ENCODE data around the gene CCNA2. TPM values are rescaled to one million over a fixed set of nuclear protein-coding genes. Genes with fewer than 3 reads are reported as not detected.

CCNA2 gene
- 24.7 and 115 TPM in 2 replicates for total RNA-seq

GRCh38 chr4:121823505-121824170, at the start of gene CCNA2:
Gene CCNA2, minus strand, starts transcription at chr4:121823883. Its CDS starts 255 bp downstream, at chr4:121823628.
- peak; percentile 98 for DNase-seq

GRCh38 chr4:121869841-121870822, 46.4 kb upstream of the CCNA2 start, which contains the start of gene BBS7:
Gene BBS7, minus strand, starts transcription at chr4:121870474. Its CDS starts 161 bp downstream, at chr4:121870313.
- peak; percentile 98 for DNase-seq

DNA sequence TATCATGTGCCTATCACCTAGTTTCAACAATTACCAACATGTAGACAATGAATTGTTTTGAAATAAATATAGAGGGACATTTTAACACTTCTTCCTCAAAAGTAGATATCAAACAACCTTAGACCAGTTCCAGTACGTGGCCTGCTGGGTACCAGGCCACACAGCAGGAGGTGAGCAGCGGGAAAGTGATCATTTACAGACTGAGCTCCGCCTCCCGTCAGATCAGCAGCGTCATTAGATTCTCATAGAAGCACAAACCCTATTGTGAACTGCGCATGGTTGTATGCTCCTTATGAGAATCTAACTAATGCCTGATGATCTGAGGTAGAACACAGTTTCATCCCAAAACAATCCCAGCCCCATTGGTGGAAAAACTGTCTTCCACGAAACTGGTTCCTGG, 40.1 kb upstream of the CCNA2 start:
- no peak for DNase-seq

- no peak for DNase-seq
These were observed 37.7 kb upstream of the CCNA2 start for GRCh38 chr4:121861426-121861825.

- DNase-seq = peak; percentile 48
These were observed 36.4 kb upstream of the CCNA2 start for GRCh38 chr4:121860121-121860520.

DNA sequence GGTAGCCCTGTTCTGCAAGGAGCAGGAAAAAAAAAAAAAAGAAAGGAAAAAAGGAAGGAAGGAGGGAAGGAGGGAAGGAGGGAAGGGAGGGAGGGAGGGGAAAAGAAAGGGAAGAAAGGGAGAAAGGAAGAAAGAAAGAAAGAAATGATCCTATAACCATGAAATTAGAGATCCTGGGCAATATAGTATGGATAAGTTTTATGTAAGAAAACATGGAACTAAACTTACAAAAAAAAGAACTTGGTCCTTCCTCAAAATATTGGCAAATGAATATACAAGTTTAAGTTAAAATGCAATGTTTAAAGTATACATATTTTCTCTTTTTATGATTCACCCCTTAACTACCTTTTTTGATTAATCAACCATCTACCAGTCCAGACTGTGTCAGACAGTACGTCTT, 27.7 kb upstream of the CCNA2 start:
- DNase-seq = no peak

GRCh38 chr4:121846662-121847061, 23.0 kb upstream of the CCNA2 start:
- no peak for DNase-seq

GRCh38 chr4:121842862-121843261, 19.2 kb upstream of the CCNA2 start:
- DNase-seq = no peak

- DNase-seq = no peak
These were observed 14.5 kb upstream of the CCNA2 start for GRCh38 chr4:121838136-121838535.

- no peak for DNase-seq
These were observed 5.8 kb upstream of the CCNA2 start for GRCh38 chr4:121829511-121829910.

GRCh38 chr4:121827853-121828252, 4.2 kb upstream of the CCNA2 start:
- no peak for DNase-seq

DNA sequence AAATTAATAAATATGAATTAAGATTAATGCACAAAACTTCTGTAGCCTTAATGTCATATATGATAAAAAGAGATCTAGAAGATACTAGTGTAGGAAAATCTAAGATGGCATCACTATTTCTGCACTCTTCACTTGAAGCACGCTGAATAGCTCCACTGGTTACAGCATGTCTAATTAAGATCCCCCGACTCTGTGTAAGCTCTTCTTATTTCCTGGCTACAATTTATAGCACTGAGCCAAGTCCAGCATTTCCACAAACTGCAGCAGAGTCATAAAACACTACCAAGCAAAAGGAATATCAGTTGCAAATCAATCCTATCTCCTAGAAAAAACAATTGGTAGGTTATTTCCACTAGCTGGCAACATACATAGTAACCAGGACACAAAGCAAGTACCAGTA, 1.3 kb upstream of the CCNA2 start:
- no peak for DNase-seq

- no peak for DNase-seq
These were observed 466 bp upstream of the CCNA2 start for GRCh38 chr4:121824171-121824527.

DNA sequence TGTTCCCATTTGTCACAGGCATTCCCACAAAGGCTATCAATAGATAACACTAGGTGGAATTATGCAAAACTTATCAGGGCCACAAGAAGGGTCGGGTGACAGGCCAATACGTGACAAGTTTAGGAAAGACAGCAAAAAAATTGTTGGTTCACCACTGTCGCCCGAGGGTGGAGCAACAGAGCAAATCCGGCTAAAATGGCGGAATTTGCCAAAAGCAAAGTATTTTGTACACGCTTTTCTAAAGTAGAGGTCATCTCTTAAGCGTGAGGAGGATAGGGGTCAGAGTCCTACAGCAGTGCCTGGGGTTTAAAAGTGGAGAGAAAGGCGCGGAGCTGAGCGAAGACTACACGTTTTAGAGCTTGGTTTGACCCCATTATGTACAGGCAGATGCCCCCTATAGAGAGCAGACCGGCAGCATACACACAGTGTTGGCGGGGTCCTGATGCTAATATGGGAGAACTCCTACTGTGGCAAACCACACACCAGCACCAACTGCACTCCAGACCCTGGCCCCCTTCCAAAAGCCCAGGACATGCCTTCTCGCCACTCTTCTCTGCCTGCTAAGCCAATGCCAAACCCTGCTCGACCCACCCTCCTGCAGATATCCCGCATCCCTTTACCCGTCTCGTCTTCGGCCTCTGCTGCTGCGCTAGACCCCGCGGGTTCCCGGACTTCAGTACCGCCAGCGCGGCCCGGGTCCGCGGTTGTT, 733 bp downstream of the CCNA2 start:
- DNase-seq = peak; percentile 50

- DNase-seq = no peak
These were observed 1.6 kb downstream of the CCNA2 start for GRCh38 chr4:121822047-121822446.

- peak; percentile 12 for DNase-seq
These were observed 4.3 kb downstream of the CCNA2 start for GRCh38 chr4:121819216-121819965.

DNA sequence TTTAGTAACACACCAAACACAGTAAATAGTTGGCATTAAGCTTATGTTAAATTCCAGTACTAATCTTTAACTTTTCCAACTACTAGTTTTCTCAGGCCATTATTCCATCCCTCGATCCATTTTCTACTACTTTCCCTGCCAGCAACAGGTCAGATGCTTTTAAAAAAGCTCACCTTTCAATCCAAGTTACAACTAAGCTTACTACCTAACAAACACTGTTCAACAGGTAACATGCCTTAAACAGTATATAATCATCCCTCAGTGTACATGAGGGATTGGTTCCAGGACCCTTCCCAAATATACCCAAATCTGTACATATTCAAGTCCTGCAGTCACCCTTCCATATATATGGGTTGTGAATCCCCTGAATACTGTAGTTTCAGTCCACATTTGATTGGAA, 5.5 kb downstream of the CCNA2 start:
- DNase-seq = no peak

GRCh38 chr4:121817701-121818100, 6.0 kb downstream of the CCNA2 start:
- DNase-seq = no peak

DNA sequence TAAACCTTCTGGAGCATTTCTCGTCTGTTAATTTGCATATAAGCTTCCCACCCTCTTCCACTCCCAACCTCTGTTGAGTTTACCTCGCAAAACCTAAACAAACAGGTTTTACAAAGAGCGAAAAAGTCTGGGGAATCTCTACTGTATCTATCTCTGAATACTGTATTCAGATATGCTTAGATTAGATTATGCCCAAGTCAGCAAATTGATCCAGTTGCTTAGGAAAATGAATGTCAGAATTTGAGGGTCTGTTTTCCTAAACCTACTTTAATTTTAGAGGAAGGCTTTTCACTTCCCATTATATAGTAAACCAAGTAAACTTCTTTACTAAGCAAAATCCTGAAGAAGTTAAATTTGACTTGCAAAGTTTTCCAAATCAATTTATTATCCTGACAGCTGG, 6.7 kb downstream of the CCNA2 start:
- no peak for DNase-seq

DNA sequence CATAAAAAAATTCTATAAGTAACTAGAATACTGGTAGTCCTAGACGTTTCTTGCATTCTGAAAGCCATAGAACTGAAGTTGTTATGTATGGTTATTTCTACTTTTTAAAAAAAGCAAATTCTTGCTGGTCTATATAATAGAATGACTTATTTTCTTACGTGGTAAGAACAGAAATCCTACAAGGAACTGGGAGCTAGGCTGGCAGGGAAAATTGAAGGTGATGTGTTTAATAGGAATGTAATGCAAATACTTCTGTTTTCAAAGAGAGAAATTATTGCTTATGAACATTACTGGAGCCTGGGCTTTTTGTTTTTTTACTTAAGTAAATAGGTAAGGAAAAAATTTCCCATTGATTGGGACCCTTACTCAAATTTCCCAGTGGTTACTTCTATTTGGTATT, 8.9 kb downstream of the CCNA2 start:
- no peak for DNase-seq

- DNase-seq = no peak
These were observed 12.6 kb downstream of the CCNA2 start for GRCh38 chr4:121811122-121811521.

DNA sequence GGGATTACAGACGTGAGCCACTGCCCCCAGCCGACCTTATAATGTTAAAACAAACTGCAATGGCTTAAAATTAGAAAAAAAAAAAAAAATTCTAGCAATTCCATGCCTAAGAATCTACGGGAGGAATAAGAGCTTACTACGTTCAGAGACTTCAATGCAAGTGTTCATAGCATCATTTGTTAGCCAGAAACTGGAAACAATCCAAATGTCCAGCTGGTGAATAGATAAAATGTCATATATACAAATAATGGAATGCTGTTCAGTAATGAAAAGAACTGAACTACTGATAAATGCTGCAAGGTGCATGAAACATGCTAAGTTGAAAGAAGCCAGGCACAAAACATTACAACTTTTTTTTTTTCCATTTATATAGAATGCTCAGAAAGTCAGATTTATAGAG, 17.3 kb downstream of the CCNA2 start:
- DNase-seq = no peak

- DNase-seq = peak; percentile 29
These were observed 22.0 kb downstream of the CCNA2 start for GRCh38 chr4:121801715-121802075.

Measured in dermis blood vessel endothelial cell (primary cell).